ENCODE measurements around the gene NETO1.

DNA sequence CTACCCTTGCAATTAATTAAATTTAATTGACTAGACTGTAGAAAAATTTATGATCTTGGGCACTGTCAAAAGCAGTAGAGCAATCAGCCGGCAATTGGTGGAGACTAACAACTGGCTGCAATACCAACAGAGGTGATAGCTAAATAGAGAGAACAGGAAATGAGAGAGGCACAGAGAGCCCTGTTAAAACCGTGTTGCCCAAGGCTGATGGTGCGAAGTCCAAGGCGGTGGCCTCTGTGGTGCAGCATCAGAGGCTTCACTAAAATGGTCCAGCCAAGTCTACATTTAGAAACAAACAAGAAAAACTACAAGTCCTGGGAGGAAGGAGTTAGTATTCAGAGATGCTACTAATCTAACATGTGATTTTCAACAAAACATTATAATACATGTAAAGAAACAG lies 115.6 kb downstream of the NETO1 start:
- TF ChIP-seq POLR2A (IDR thresholded peaks at IDR 0.05): no peak
- TF ChIP-seq, protein P1, sequence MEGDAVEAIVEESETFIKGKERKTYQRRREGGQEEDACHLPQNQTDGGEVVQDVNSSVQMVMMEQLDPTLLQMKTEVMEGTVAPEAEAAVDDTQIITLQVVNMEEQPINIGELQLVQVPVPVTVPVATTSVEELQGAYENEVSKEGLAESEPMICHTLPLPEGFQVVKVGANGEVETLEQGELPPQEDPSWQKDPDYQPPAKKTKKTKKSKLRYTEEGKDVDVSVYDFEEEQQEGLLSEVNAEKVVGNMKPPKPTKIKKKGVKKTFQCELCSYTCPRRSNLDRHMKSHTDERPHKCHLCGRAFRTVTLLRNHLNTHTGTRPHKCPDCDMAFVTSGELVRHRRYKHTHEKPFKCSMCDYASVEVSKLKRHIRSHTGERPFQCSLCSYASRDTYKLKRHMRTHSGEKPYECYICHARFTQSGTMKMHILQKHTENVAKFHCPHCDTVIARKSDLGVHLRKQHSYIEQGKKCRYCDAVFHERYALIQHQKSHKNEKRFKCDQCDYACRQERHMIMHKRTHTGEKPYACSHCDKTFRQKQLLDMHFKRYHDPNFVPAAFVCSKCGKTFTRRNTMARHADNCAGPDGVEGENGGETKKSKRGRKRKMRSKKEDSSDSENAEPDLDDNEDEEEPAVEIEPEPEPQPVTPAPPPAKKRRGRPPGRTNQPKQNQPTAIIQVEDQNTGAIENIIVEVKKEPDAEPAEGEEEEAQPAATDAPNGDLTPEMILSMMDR (IDR thresholded peaks at IDR 0.05): no peak

Data from uterus (tissue), 2 donors.